Activated CD8-positive, alpha-beta memory T cell treated with anti-CD3 and anti-CD28 coated beads for 24 hours (primary cell): ENCODE measurements around the gene AVP.

Experiments
- DNase-seq: peaks from one replicate; pipeline ENCODE4 v3.0.0-alpha.2; 2020

AVP gene

DNA sequence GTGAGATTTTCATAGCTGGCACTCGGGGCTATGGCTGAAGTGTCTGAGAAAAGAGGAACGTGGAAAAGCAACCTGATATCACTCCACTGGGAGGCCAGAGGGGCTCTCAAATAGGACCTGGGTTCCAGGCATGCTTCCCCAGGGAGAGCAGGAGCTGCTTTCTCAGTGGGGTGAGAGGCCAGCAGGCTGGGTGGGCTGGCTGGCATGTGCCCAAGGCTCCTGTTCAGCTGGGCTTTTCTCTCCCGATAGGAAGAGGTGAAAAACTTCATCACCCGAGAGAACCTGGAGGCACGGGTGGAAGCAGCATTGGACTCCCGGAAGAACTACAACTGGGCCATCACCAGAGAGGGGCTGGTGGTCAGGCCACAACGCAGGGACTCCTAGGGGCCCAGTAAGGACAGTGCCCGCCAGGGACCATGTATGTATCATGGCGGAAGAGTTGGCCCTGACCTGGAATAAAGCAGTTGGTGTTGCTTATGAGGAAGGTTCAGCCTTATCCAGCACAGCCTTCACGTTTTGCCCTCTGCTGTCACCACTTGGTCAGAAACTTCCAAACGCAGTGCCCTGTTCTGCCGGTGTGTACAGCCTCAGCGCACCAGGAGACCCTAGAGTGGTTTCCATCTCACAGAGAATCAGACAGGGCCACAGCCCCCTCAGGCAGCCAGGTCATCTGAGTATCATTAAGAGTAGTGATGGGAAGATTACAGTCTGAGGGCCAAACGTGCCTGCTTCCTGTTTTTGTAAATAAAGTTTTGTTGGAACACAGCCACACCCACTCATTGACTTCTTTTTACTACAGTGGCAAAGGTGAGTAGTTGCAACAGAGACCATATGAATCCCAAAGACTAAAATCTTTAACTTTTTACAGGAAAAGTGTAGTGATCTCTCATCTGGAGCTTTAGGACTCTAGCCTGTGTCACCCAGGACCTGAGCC lies 36.8 kb downstream of the AVP start:
- no peak for DNase-seq

GRCh38 chr20:3046677-3047462 lies 37.7 kb downstream of the AVP start:
- DNase-seq = peak; percentile 72

GRCh38 chr20:3045816-3046676 lies 38.5 kb downstream of the AVP start, which contains the start of gene MRPS26:
MRPS26 (plus strand) TSS chr20:3046052; CDS start chr20:3046069, 17 bp downstream.
- DNase-seq = peak; percentile 93

DNA sequence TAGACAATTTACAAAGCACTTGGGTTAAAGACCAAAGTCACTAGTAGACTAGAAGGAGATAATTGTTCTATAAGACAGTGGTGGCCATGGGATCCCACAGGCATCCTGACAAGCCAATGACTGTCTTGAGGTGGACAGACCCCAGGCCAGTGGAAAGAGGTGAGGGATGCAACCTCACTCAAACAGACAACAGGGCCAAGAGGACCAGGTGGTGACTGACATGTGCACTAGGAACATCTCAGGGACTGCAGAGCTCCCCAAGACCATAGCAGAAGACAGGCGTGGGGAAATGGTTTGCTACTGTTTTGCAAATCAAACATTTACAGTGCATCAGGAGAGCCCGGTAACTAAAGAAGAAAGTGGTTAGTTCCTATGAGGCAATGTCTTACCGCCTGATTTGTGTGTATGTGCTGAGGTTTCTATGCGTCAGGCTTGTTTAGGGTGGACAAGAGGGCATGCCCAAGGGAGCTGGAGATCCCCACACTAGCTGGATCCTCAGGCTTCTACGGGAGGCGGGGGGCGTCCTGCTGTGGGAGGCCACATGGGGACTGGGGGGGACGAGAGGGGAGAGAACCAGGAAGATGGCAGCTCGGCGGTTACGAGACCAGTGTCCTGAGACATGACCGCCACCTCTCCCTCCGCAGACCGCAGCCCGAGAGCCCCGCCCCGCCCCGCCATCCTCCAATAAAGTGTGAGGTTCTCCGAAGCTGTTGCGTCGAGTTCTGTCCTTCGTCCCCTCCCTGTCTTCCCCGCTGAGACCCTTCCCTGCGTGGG lies 39.3 kb downstream of the AVP start:
- no peak for DNase-seq

DNA sequence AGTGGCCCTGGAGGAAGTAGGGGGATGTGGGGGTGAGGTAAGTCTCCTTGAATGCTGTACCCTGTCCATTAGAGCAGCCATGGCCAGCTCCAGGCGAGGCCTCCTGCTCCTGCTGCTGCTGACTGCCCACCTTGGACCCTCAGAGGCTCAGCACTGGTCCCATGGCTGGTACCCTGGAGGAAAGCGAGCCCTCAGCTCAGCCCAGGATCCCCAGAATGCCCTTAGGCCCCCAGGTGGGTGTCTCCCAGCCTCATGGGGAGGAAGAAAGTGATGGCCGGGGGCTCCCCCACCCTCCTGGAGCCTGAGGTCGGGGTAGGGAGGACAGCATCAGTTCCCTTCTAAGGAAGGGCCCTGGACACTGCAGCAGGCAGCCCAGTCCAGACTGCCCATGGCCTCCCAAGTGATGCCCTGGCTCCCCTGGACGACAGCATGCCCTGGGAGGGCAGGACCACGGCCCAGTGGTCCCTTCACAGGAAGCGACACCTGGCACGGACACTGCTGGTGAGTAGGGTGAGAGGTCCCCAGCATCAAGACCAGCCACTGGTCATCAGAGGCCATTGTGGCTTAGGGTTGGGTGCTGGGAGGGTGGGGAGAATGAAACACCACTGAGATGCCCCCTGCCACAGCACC lies 40.1 kb downstream of the AVP start:
- no peak for DNase-seq

GRCh38 chr20:3043322-3043721 lies 41.2 kb downstream of the AVP start, which contains the start of gene GNRH2:
GNRH2 (plus strand) TSS chr20:3043622; CDS start chr20:3044415, 793 bp downstream.
- DNase-seq = no peak

- no peak for DNase-seq
Observed at GRCh38 chr20:3042625-3043024, 41.9 kb downstream of the AVP start.

DNA sequence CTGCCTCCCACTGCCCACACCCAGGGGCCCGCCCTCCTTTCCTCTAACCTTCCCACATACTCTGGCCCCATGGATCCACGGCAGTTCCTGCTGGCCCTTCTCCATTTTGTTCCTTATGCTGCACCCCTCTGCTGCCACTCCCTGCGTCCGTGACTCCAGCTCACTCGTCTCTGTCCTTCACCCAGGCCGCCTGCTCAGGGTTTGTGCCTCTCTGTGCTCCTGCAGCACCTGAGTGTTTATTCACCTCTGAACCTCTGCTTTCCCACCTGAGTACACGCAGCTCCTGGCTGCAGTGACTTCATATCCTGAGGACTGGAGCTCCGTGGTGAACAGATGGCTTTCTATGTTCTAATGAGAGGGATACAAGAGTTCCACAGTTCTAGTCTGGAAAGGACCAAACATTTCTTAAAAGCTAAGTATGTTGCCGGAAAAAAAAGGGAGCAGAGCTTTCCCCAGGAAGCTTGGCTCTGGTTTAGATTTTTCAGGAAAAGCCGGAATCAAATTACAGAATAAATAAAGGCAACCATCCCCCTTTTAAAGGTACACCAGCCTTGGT lies 42.6 kb downstream of the AVP start:
- DNase-seq = no peak

DNA sequence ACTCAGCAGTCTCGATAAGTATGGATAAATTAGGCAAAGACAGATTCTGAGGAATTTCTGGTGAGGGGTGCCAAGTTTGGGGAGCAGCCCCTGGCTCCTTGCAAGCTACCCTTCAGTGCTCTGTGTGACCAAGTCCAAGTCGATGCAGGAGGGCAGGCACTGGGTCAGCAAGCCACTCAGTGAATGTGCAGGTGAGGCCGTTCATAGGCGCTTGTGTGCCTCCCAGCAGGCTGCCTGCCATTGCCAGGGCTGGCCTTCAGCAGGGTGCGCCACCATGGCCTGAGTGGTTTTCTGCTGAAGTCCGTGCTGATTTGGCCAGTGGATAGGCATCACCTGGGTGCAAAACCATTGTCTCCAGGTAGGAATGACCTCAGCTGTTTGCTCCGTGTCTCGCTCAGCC lies 44.4 kb downstream of the AVP start:
- no peak for DNase-seq

DNA sequence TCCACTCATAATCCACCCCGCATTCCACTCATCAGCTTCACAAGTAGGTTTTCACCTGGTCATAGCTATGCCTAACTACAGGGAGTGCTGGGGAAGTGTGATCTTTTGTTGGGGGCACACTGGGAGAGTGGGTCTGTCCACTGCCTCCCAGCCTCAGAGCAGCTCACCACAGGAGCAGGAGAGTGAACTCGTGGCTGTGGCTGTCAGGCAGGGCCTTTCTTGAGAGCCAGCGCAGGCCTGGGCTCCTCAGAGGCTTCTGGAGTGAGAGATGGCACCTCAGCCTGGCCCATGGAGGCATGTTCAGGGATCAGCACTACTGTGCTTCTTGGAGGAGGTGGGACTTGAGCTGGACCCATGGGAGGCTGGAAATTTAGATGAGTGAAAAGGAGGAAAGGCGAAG lies 45.1 kb downstream of the AVP start:
- DNase-seq = no peak

DNA sequence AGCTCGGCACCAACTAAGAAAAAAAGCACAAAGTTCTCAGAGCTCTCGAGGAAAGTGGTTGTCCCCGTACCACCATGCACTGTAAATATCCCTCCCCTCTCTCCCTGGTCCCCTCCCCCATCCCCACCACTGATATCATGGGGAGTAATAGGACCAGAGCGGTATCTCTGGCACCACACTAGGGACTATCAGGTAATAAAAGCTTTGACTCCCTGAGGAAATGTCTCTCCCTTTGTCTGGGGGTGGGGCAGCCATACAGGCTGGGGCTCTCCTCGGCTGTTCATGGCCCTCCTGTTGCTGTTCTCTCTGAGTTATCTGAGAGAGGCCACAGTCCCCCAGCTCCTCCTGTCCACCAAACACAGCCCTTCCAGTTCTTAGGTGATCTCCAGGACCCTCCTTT lies 46.1 kb downstream of the AVP start:
- DNase-seq = no peak

GRCh38 chr20:3037654-3038053 lies 46.9 kb downstream of the AVP start:
- no peak for DNase-seq

DNA sequence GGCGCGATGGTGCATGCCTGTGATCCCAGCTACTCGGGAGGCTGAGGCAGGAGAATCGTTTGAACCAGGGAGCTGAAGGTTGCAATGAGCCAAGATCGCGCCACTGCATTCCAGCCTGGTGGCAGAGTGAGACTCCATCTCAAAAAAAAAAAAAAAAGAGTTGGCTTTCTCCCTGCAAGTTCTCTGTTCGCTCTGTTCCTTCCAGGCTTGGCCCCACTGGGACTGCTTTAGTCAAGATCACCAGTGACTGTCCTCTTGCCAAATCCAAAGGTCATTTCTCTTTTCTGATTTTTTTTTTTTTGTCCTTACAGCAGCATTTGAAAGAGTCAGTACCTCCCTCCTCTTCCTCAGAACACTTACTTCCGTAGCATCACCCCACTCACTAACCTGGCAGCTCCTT lies 51.9 kb downstream of the AVP start:
- DNase-seq = no peak
